ENCODE results near the gene SLC7A1. TPM values are rescaled to one million over a fixed set of nuclear protein-coding genes. Genes with fewer than 3 reads are reported as not detected.

The SLC7A1 gene
- total and polyA plus RNA-seq, 2 experiments from 2014 or later: 23.0 to 74.7 TPM

DNA sequence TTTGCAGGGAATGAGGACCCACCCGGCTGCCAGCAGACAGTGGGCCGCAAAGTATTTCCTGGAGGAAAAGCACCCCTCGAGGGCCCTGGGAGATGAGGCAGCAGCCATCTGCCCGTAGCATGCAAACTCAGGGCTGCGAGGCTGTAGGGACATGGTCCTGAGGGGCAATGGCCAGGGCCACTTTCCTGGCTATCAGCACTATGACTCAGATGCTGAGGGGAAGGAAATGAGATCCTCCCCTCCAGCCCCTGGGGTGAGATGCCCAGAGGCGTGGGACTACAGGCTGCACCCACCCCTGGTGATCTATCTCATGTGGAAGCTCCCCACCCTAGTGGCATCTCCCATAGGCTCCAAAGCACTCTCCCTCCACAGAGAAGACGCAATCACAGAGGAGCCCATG, 80.1 kb downstream of the SLC7A1 start (continued):
- no peak for TF ChIP-seq ZNF462 (CRISPR knock-in tag; IDR thresholded peaks at IDR 0.05)
- TF ChIP-seq, protein P1, sequence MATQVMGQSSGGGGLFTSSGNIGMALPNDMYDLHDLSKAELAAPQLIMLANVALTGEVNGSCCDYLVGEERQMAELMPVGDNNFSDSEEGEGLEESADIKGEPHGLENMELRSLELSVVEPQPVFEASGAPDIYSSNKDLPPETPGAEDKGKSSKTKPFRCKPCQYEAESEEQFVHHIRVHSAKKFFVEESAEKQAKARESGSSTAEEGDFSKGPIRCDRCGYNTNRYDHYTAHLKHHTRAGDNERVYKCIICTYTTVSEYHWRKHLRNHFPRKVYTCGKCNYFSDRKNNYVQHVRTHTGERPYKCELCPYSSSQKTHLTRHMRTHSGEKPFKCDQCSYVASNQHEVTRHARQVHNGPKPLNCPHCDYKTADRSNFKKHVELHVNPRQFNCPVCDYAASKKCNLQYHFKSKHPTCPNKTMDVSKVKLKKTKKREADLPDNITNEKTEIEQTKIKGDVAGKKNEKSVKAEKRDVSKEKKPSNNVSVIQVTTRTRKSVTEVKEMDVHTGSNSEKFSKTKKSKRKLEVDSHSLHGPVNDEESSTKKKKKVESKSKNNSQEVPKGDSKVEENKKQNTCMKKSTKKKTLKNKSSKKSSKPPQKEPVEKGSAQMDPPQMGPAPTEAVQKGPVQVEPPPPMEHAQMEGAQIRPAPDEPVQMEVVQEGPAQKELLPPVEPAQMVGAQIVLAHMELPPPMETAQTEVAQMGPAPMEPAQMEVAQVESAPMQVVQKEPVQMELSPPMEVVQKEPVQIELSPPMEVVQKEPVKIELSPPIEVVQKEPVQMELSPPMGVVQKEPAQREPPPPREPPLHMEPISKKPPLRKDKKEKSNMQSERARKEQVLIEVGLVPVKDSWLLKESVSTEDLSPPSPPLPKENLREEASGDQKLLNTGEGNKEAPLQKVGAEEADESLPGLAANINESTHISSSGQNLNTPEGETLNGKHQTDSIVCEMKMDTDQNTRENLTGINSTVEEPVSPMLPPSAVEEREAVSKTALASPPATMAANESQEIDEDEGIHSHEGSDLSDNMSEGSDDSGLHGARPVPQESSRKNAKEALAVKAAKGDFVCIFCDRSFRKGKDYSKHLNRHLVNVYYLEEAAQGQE (IDR thresholded peaks at IDR 0.05; ENCODE audit: unreplicated experiment): no peak

- Histone ChIP-seq H3F3A (replicated peaks; ENCODE audit: low read depth) (no peaks in the 10 kb centered on the region), H3K27ac (ENCODE audit: low read depth) (no peak overlapping the region), H3K36me3 (ENCODE audit: insufficient read depth) (peaks cover 23% of the 10 kb centered on the region), H3K27me3 (ENCODE audit: insufficient read depth) (no peaks in the 10 kb centered on the region), H3K4me3 (no peak overlapping the region), H3K4me1 (ENCODE audit: insufficient read depth) (no peaks in the 10 kb centered on the region), H3K79me2 (replicated peaks; ENCODE audit: insufficient read depth) (no peaks in the 10 kb centered on the region), H2AFZ (no peak overlapping the region), H3K9me2 (ENCODE audit: insufficient read depth) (no peaks in the 10 kb centered on the region), H3K4me2 (no peak overlapping the region), H4K20me1 (replicated peaks; ENCODE audit: insufficient read depth) (peaks cover 26% of the 10 kb centered on the region; the same call in 1 of the 2 replicates)
- no peaks in the 10 kb centered on the region for H3K4me1 Mint-ChIP-seq
- H3K9me3 Mint-ChIP-seq: no peaks in the 10 kb centered on the region
- no peak overlapping the region for H3K4me3 Mint-ChIP-seq
- no peak for DNase-seq (ENCODE audit: low spot score)
- H3K27me3 Mint-ChIP-seq (ENCODE audit: insufficient read depth, low read depth, poor library complexity): peaks cover 19% of the 10 kb centered on the region
- peaks cover 84% of the 10 kb centered on the region for H3K36me3 Mint-ChIP-seq (ENCODE audit: low read depth)
- ATAC-seq: no peak; the same call in 2 of the 3 replicates
- H3K27ac Mint-ChIP-seq: no peak overlapping the region
- TF ChIP-seq NANOG (IDR thresholded peaks at IDR 0.05; ENCODE audit: borderline replicate concordance) (no peak), EZH2phosphoT487 (IDR thresholded peaks at IDR 0.05; ENCODE audit: unreplicated experiment) (no peak), STAT1 (IDR thresholded peaks at IDR 0.05; ENCODE audit: unreplicated experiment) (no peak), JUNB (IDR thresholded peaks at IDR 0.05; ENCODE audit: unreplicated experiment) (no peak), CREB1 (CRISPR knock-in tag; IDR thresholded peaks at IDR 0.05; ENCODE audit: low read depth) (no peak)
- TF ChIP-seq, protein P2, sequence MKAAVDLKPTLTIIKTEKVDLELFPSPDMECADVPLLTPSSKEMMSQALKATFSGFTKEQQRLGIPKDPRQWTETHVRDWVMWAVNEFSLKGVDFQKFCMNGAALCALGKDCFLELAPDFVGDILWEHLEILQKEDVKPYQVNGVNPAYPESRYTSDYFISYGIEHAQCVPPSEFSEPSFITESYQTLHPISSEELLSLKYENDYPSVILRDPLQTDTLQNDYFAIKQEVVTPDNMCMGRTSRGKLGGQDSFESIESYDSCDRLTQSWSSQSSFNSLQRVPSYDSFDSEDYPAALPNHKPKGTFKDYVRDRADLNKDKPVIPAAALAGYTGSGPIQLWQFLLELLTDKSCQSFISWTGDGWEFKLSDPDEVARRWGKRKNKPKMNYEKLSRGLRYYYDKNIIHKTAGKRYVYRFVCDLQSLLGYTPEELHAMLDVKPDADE (IDR thresholded peaks at IDR 0.05): no peak
- TF ChIP-seq, protein P1 (IDR thresholded peaks at IDR 0.05; ENCODE audit: unreplicated experiment): no peak
Measured at GRCh38 chr13:29514720-29515310, 80.7 kb downstream of the SLC7A1 start.
